Fibroblast of skin of right quadriceps (primary cell): Measurements from ENCODE around the gene CNTNAP5.

ENCODE experiments used
- DNase-seq: peaks from one replicate; pipeline ENCODE4 v3.0.0-alpha.2; 2013

Gene CNTNAP5

GRCh38 chr2:124649001-124649400, 623.9 kb downstream of the CNTNAP5 start:
- no peak for DNase-seq

GRCh38 chr2:124652099-124652498, 627.0 kb downstream of the CNTNAP5 start:
- DNase-seq = no peak

GRCh38 chr2:124658373-124658772, 633.3 kb downstream of the CNTNAP5 start:
- no peak for DNase-seq

- DNase-seq = no peak
Observed at GRCh38 chr2:124661558-124661957, 636.5 kb downstream of the CNTNAP5 start.

- no peak for DNase-seq
Observed at GRCh38 chr2:124662946-124663644, 638.0 kb downstream of the CNTNAP5 start.

GRCh38 chr2:124663645-124663997, 638.5 kb downstream of the CNTNAP5 start:
- DNase-seq = no peak

- no peak for DNase-seq
Observed at GRCh38 chr2:124664363-124664762, 639.3 kb downstream of the CNTNAP5 start.

- no peak for DNase-seq
Observed at GRCh38 chr2:124666976-124667375, 641.9 kb downstream of the CNTNAP5 start.

- no peak for DNase-seq
Observed at GRCh38 chr2:124668161-124668560, 643.1 kb downstream of the CNTNAP5 start.

GRCh38 chr2:124670187-124670586, 645.1 kb downstream of the CNTNAP5 start:
- DNase-seq = no peak

- DNase-seq = no peak
Observed at GRCh38 chr2:124678043-124678442, 653.0 kb downstream of the CNTNAP5 start.

- no peak for DNase-seq
Observed at GRCh38 chr2:124683536-124684428, 658.7 kb downstream of the CNTNAP5 start.

- DNase-seq = no peak
Observed at GRCh38 chr2:124689348-124689747, 664.3 kb downstream of the CNTNAP5 start.

- no peak for DNase-seq
Observed at GRCh38 chr2:124692216-124692615, 667.1 kb downstream of the CNTNAP5 start.

GRCh38 chr2:124692707-124693106, 667.6 kb downstream of the CNTNAP5 start:
- no peak for DNase-seq

- DNase-seq = no peak
Observed at GRCh38 chr2:124693156-124693555, 668.1 kb downstream of the CNTNAP5 start.

GRCh38 chr2:124698979-124699565, 674.0 kb downstream of the CNTNAP5 start:
- DNase-seq = no peak

GRCh38 chr2:124702777-124703176, 677.7 kb downstream of the CNTNAP5 start:
- no peak for DNase-seq

- no peak for DNase-seq
Observed at GRCh38 chr2:124704071-124704925, 679.2 kb downstream of the CNTNAP5 start.

- no peak for DNase-seq
Observed at GRCh38 chr2:124708661-124709060, 683.6 kb downstream of the CNTNAP5 start.

GRCh38 chr2:124713969-124714368, 688.9 kb downstream of the CNTNAP5 start:
- DNase-seq = no peak

GRCh38 chr2:124725187-124725586, 700.1 kb downstream of the CNTNAP5 start:
- DNase-seq = no peak

GRCh38 chr2:124740636-124741035, 715.5 kb downstream of the CNTNAP5 start:
- DNase-seq = no peak
